HL-60 (cell line): ENCODE results near the gene ANAPC1. TPM values are rescaled to one million over a fixed set of nuclear protein-coding genes. Genes with fewer than 3 reads are reported as not detected.

Experiments used
- microRNA-seq: library from miRNA; unstranded; fragments of <30 nt; microRNA quantifications from one replicate; pipeline ENCODE4, GENCODE V29; 2018

ANAPC1 gene

Small RNAs within 50 kb of the gene (microRNA-seq; reads per million reads assigned to microRNA genes)
- gene MIR4771-2 = not detected
